Caco-2 (cell line): ENCODE data around the gene PLXNA1. TPM values are rescaled to one million over a fixed set of nuclear protein-coding genes. Genes with fewer than 3 reads are reported as not detected.

Experiments used
- BruUV-seq: library from RNA; stranded (reverse); fragments of 400-500 nt; replicated peaks from 2 replicates; lab custom pipeline; 2021; lab: Mats Ljungman, UMichigan
- CTCF ChIA-PET: fragments of 300-600 bp; sonication (Branson Sonifier 250); formaldehyde crosslinking; loops from one replicate; lab custom pipeline; 2022; ENCODE audit warnings: antibody characterized with exemption; lab: Charles Lee
- POLR2A ChIA-PET: fragments of 300-600 bp; sonication (Branson Sonifier 250); formaldehyde crosslinking; loops from one replicate; lab custom pipeline; 2022; ENCODE audit warnings: antibody characterized with exemption; lab: Charles Lee
- DNase-seq, 2 experiments: peaks; one replicate each; pipeline versions ENCODE4 v3.0.0 to v3.0.0-alpha.2; 2020 to 2022
- H3K27me3 ChIP-seq: replicated peaks from 2 replicates; pipeline ENCODE4 v1.6.0; 2011; ENCODE audit warnings: low read length; ENCODE audit not compliant: control insufficient read depth, insufficient read depth
- H3K36me3 ChIP-seq: 2 replicates; pipeline ENCODE4 v1.5.1; 2011; ENCODE audit warnings: low read length; ENCODE audit not compliant: control insufficient read depth, insufficient read depth
- H3K4me1 ChIP-seq: fragments of 250-450 bp; sonication (Bioruptor Pico); 2 replicates; pipeline ENCODE4 v1.5.1; 2020; ENCODE audit warnings: mild to moderate bottlenecking
- H3K4me3 ChIP-seq: 2 replicates; pipeline ENCODE4 v1.5.1; 2011; ENCODE audit warnings: low read depth, mild to moderate bottlenecking, control low read depth, low read length
- H3K9me3 ChIP-seq: fragments of 250-450 bp; sonication (Bioruptor Pico); 2 replicates; pipeline ENCODE4 v1.5.1; 2020; ENCODE audit warnings: mild to moderate bottlenecking, moderate library complexity
- H3K27ac Mint-ChIP-seq: one replicate; pipeline ENCODE4 v1.8.0; 2022; ENCODE audit warnings: mixed read lengths; ENCODE audit not compliant: unreplicated experiment
- H3K27me3 Mint-ChIP-seq: one replicate; pipeline ENCODE4 v1.8.0; 2022; ENCODE audit warnings: mixed read lengths; ENCODE audit not compliant: insufficient read depth, unreplicated experiment
- H3K36me3 Mint-ChIP-seq: one replicate; pipeline ENCODE4 v1.8.0; 2022; ENCODE audit warnings: mild to moderate bottlenecking, mixed read lengths; ENCODE audit not compliant: insufficient read depth, unreplicated experiment
- H3K4me1 Mint-ChIP-seq: one replicate; pipeline ENCODE4 v1.8.0; 2022; ENCODE audit warnings: low read depth, mixed read lengths; ENCODE audit not compliant: unreplicated experiment
- H3K4me3 Mint-ChIP-seq: one replicate; pipeline ENCODE4 v1.8.0; 2022; ENCODE audit warnings: mild to moderate bottlenecking, moderate library complexity, mixed read lengths; ENCODE audit not compliant: unreplicated experiment
- H3K9me3 Mint-ChIP-seq: one replicate; pipeline ENCODE4 v1.8.0; 2022; ENCODE audit warnings: mixed read lengths; ENCODE audit not compliant: unreplicated experiment
- CTCF ChIP-seq, 2 experiments: fragments of 200-600 bp in 1 of 2; IDR thresholded peaks; 1 replicate in 1 of 2; 2 replicates in 1 of 2; pipeline versions ENCODE4 v1.5.1 to v1.8.0; 2011 to 2022; ENCODE audit warnings: antibody characterized with exemption in 1 of 2, control low read depth in 1 of 2, inconsistent platforms in 1 of 2, low read depth in 1 of 2, low read length in 1 of 2, mild to moderate bottlenecking in 1 of 2, moderate library complexity in 1 of 2; ENCODE audit not compliant: insufficient read depth in 1 of 2, severe bottlenecking in 1 of 2, unreplicated experiment in 1 of 2
- intact Hi-C: fragments of 100-400 bp; cut with micrococcal nuclease; formaldehyde crosslinking; loops from one replicate; pipeline ENCODE4 v1.10.0; 2022; ENCODE audit not compliant: unreplicated experiment
- total RNA-seq: library from RNA; stranded (reverse); gene quantifications from 2 replicates; pipeline ENCODE4 v1.2.3, GENCODE V29; 2022

PLXNA1 gene
- total RNA-seq, 1 experiment from 2014 or later: 95.1 TPM

- no peaks in the 10 kb centered on the region for H3K4me1 ChIP-seq
- Mint-ChIP-seq H3K27me3 (no peaks in the 10 kb centered on the region), H3K27ac (no peak overlapping the region), H3K36me3 (peaks cover 71% of the 10 kb centered on the region), H3K9me3 (no peaks in the 10 kb centered on the region), H3K4me3 (no peak overlapping the region), H3K4me1 (no peaks in the 10 kb centered on the region)
- TF ChIP-seq CTCF (IDR thresholded peaks at IDR 0.05; ENCODE audit: insufficient read depth in 1 of 2, low read depth in 1 of 2, low read length in 1 of 2, severe bottlenecking in 1 of 2, unreplicated experiment in 1 of 2): no peak
- H3K4me3 ChIP-seq: no peak overlapping the region
- ChIA-PET CTCF (no interaction called here), POLR2A (no interaction called here)
- no TSS peak for BruUV-seq
- H3K9me3 ChIP-seq: no peaks in the 10 kb centered on the region
- DNase-seq: no peak
- H3K36me3 ChIP-seq: peaks cover 2% of the 10 kb centered on the region; the same call in 1 of the 2 replicates
- intact Hi-C loops: no loop called here
- no peaks in the 10 kb centered on the region for H3K27me3 ChIP-seq
Observed at GRCh38 chr3:127015282-127016042, 32.5 kb downstream of the PLXNA1 start.

- no peaks in the 10 kb centered on the region for H3K4me1 ChIP-seq
- TF ChIP-seq CTCF (IDR thresholded peaks at IDR 0.05; ENCODE audit: insufficient read depth in 1 of 2, low read depth in 1 of 2, low read length in 1 of 2, severe bottlenecking in 1 of 2, unreplicated experiment in 1 of 2): no peak
- no peak for DNase-seq
- Mint-ChIP-seq H3K27me3 (no peaks in the 10 kb centered on the region), H3K4me1 (no peaks in the 10 kb centered on the region), H3K9me3 (no peaks in the 10 kb centered on the region), H3K27ac (no peak overlapping the region), H3K4me3 (no peak overlapping the region), H3K36me3 (peaks cover 72% of the 10 kb centered on the region)
- ChIA-PET CTCF (no interaction called here), POLR2A (no interaction called here)
- H3K9me3 ChIP-seq: no peaks in the 10 kb centered on the region
- BruUV-seq: no TSS peak
- no peak overlapping the region for H3K4me3 ChIP-seq
- H3K27me3 ChIP-seq: no peaks in the 10 kb centered on the region
- H3K36me3 ChIP-seq: peaks cover 2% of the 10 kb centered on the region; the same call in 1 of the 2 replicates
- intact Hi-C loops: no loop called here
Observed at GRCh38 chr3:127016043-127016343, 33.1 kb downstream of the PLXNA1 start.

- Histone ChIP-seq H3K4me3 (no peak overlapping the region), H3K36me3 (peaks cover 2% of the 10 kb centered on the region; the same call in 1 of the 2 replicates), H3K4me1 (no peaks in the 10 kb centered on the region), H3K27me3 (no peaks in the 10 kb centered on the region), H3K9me3 (no peaks in the 10 kb centered on the region)
- TF ChIP-seq CTCF (IDR thresholded peaks at IDR 0.05; ENCODE audit: insufficient read depth in 1 of 2, low read depth in 1 of 2, low read length in 1 of 2, severe bottlenecking in 1 of 2, unreplicated experiment in 1 of 2): no peak
- Mint-ChIP-seq H3K36me3 (peaks cover 72% of the 10 kb centered on the region), H3K4me3 (no peak overlapping the region), H3K27ac (no peak overlapping the region), H3K27me3 (no peaks in the 10 kb centered on the region), H3K4me1 (no peaks in the 10 kb centered on the region), H3K9me3 (no peaks in the 10 kb centered on the region)
- intact Hi-C loops: no loop called here
- no peak for DNase-seq
- no TSS peak for BruUV-seq
- POLR2A ChIA-PET: no interaction called here
- CTCF ChIA-PET: no interaction called here
Observed at GRCh38 chr3:127016461-127016860, 33.5 kb downstream of the PLXNA1 start.
